GM12878 (cell line): ENCODE measurements around the gene PYGO2. TPM values are rescaled to one million over a fixed set of nuclear protein-coding genes. Genes with fewer than 3 reads are reported as not detected.
A peak's percentile ranks its signal among the peaks of the same experiment; 100 is the strongest.

ENCODE experiments used
- BMI1 ChIP-seq: fragments of 450-650 bp; IDR thresholded peaks from 2 replicates; pipeline ENCODE4 v1.6.1; 2016; ENCODE audit warnings: mild to moderate bottlenecking, moderate library complexity, borderline replicate concordance
- CHD4 ChIP-seq: fragments of 200-600 bp; sonication (generic); IDR thresholded peaks from 2 replicates; pipeline ENCODE4 v1.6.1; 2016; ENCODE audit warnings: mild to moderate bottlenecking
- CREM ChIP-seq: IDR thresholded peaks from 2 replicates; pipeline ENCODE4 v1.6.1; 2014; ENCODE audit warnings: antibody characterized with exemption, low read depth
- E2F8 ChIP-seq: fragments of 450-650 bp; IDR thresholded peaks from 2 replicates; pipeline ENCODE4 v1.6.1; 2018; ENCODE audit warnings: mild to moderate bottlenecking, low read depth, moderate library complexity; ENCODE audit not compliant: partially characterized antibody
- ELK1 ChIP-seq: IDR thresholded peaks from 2 replicates; pipeline ENCODE4 v1.6.1; 2012; ENCODE audit warnings: low read depth, low read length, improper control_type of control experiment
- ESRRA ChIP-seq: IDR thresholded peaks from 2 replicates; pipeline ENCODE4 v1.6.1; 2012; ENCODE audit warnings: mild to moderate bottlenecking, low read length, improper control_type of control experiment
- GABPA ChIP-seq: IDR thresholded peaks from 2 replicates; pipeline ENCODE4 v1.6.1; 2014; ENCODE audit warnings: antibody characterized with exemption, low read depth, mild to moderate bottlenecking, inconsistent platforms
- HDGF ChIP-seq: fragments of 450-650 bp; IDR thresholded peaks from 2 replicates; pipeline ENCODE4 v1.6.1; 2016; ENCODE audit warnings: antibody characterized with exemption
- IKZF1 ChIP-seq: fragments of 450-650 bp; conservative IDR thresholded peaks from 2 replicates; pipeline ENCODE4 v1.6.1; 2017; ENCODE audit warnings: antibody characterized with exemption, mild to moderate bottlenecking
- IRF4 ChIP-seq: IDR thresholded peaks from 2 replicates; pipeline ENCODE4 v1.6.1; 2011; ENCODE audit warnings: low read depth, low read length
- KDM1A ChIP-seq: fragments of 200-600 bp; sonication (generic); IDR thresholded peaks from 2 replicates; pipeline ENCODE4 v1.6.1; 2016; ENCODE audit warnings: borderline replicate concordance
- MYC ChIP-seq: IDR thresholded peaks from 2 replicates; pipeline ENCODE4 v1.6.1; 2011; ENCODE audit warnings: mild to moderate bottlenecking, low read length, moderate library complexity, inconsistent platforms; ENCODE audit not compliant: insufficient read depth, insufficient replicate concordance, insufficient read length, severe bottlenecking
- NFXL1 ChIP-seq: fragments of 450-650 bp; IDR thresholded peaks from 2 replicates; pipeline ENCODE4 v1.6.1; 2017; ENCODE audit warnings: antibody characterized with exemption, mild to moderate bottlenecking, borderline replicate concordance
- NKRF ChIP-seq: fragments of 450-650 bp; conservative IDR thresholded peaks from 2 replicates; pipeline ENCODE4 v1.6.1; 2017; ENCODE audit warnings: mild to moderate bottlenecking, moderate library complexity
- RAD21 ChIP-seq: IDR thresholded peaks from 2 replicates; pipeline ENCODE4 v1.6.1; 2011; ENCODE audit warnings: mild to moderate bottlenecking, low read depth, low read length, moderate library complexity; ENCODE audit not compliant: insufficient read depth
- SIN3A ChIP-seq: IDR thresholded peaks from 2 replicates; pipeline ENCODE4 v1.6.1; 2012; ENCODE audit warnings: low read depth, low read length, improper control_type of control experiment
- STAT1 ChIP-seq: fragments of 450-650 bp; conservative IDR thresholded peaks from 2 replicates; pipeline ENCODE4 v1.6.1; 2014; ENCODE audit warnings: antibody characterized with exemption, mild to moderate bottlenecking
- TAF1 ChIP-seq: IDR thresholded peaks from 2 replicates; pipeline ENCODE4 v1.6.1; 2011; ENCODE audit warnings: mild to moderate bottlenecking, low read depth, low read length, borderline replicate concordance
- ZBTB33 ChIP-seq: fragments of 450-650 bp; IDR thresholded peaks from 2 replicates; pipeline ENCODE4 v1.6.1; 2017; ENCODE audit warnings: mild to moderate bottlenecking
- polyA plus RNA-seq, 11 experiments: library from polyadenylated mRNA; depleted of rRNA in 4 of 11; unstranded in 6 of 11; stranded (reverse) in 5 of 11; fragments of >200 nt; fragmentation: Nextera tagmentation in 4 of 11; fragmentation: Illumina TruSeq in 1 of 11; extraction: Ambion mirVana in 4 of 11; extraction: Trizol in 1 of 11; gene quantifications; 1 replicate in 1 of 11; 2 replicates in 10 of 11; pipeline versions ENCODE4 v1.2.1 to v1.2.3, GENCODE V29; 2011 to 2016; ENCODE audit warnings: inconsistent platforms in 2 of 11, missing spikeins in 2 of 11, low read depth in 1 of 11
- total RNA-seq, 4 experiments: library from RNA; depleted of rRNA in 3 of 4; stranded (reverse); fragments of >200 nt in 3 of 4; fragmentation: Illumina TruSeq in 1 of 4; extraction: Trizol in 1 of 4; gene quantifications; 2 replicates each; pipeline versions ENCODE4 v1.2.1 to v1.2.3, GENCODE V29; 2013 to 2021
- TF ChIP-seq, protein P1 (sequence below): IDR thresholded peaks from 2 replicates; pipeline ENCODE4 v1.6.1; 2011; ENCODE audit warnings: borderline replicate concordance, low read depth, mild to moderate bottlenecking, moderate library complexity, low read length; ENCODE audit not compliant: insufficient read depth, poor library complexity, severe bottlenecking
- TF ChIP-seq, protein P2 (sequence below): IDR thresholded peaks from 2 replicates; pipeline ENCODE4 v1.6.1; 2011; ENCODE audit warnings: low read depth, low read length, improper control_type of control experiment, borderline replicate concordance

Gene PYGO2
- total and polyA plus RNA-seq, 10 of the 15 experiments (the other 5 are each of a cell fraction or from before 2014, with no cell fraction given) = 8.1 to 33.8 (median 23.5) TPM

- TF ChIP-seq E2F8 (no peak), CHD4 (no peak), RAD21 (no peak), NFXL1 (no peak), ELK1 (no peak), CREM (peak; percentile 84; the same call in 1 of the 2 replicates), IKZF1 (peak; percentile 87), MYC (no peak), GABPA (no peak), NKRF (no peak), IRF4 (no peak), STAT1 (no peak), TAF1 (no peak), ZBTB33 (no peak), ESRRA (no peak), SIN3A (no peak), KDM1A (no peak), BMI1 (no peak), HDGF (peak; percentile 80; the same call in 1 of the 2 replicates)
- TF ChIP-seq, protein P1, sequence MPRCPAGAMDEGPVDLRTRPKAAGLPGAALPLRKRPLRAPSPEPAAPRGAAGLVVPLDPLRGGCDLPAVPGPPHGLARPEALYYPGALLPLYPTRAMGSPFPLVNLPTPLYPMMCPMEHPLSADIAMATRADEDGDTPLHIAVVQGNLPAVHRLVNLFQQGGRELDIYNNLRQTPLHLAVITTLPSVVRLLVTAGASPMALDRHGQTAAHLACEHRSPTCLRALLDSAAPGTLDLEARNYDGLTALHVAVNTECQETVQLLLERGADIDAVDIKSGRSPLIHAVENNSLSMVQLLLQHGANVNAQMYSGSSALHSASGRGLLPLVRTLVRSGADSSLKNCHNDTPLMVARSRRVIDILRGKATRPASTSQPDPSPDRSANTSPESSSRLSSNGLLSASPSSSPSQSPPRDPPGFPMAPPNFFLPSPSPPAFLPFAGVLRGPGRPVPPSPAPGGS = no peak
- TF ChIP-seq, protein P2, sequence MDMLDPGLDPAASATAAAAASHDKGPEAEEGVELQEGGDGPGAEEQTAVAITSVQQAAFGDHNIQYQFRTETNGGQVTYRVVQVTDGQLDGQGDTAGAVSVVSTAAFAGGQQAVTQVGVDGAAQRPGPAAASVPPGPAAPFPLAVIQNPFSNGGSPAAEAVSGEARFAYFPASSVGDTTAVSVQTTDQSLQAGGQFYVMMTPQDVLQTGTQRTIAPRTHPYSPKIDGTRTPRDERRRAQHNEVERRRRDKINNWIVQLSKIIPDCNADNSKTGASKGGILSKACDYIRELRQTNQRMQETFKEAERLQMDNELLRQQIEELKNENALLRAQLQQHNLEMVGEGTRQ = no peak
Observed at GRCh38 chr1:155006601-155007101, 45.1 kb upstream of the PYGO2 start (continued).
